HepG2 (cell line): ENCODE data around the gene FKBP10. TPM values are rescaled to one million over a fixed set of nuclear protein-coding genes. Genes with fewer than 3 reads are reported as not detected.

Experiments
- ARNT ChIP-seq: fragments of 450-650 bp; IDR thresholded peaks from 2 replicates; pipeline ENCODE4 v1.6.1; 2017
- CENPBD1 ChIP-seq: sonication (generic); formaldehyde crosslinking; IDR thresholded peaks from 2 replicates; pipeline ENCODE4 v1.8.0; 2022; ENCODE audit warnings: missing genetic modification reagents, low read depth, mild to moderate bottlenecking, borderline replicate concordance
- GFI1 ChIP-seq: sonication (generic); formaldehyde crosslinking; IDR thresholded peaks from 2 replicates; pipeline ENCODE4 v1.5.0; 2020; ENCODE audit warnings: missing genetic modification reagents, mild to moderate bottlenecking, borderline replicate concordance
- HDAC2 ChIP-seq: sonication (generic); formaldehyde crosslinking; IDR thresholded peaks from 2 replicates; pipeline ENCODE4 v1.4.0; 2020; ENCODE audit warnings: missing genetic modification reagents
- JUND ChIP-seq: sonication (generic); formaldehyde crosslinking; IDR thresholded peaks from 2 replicates; pipeline ENCODE4 v1.8.0; 2022; ENCODE audit warnings: mild to moderate bottlenecking, missing genetic modification reagents
- KAT8 ChIP-seq: IDR thresholded peaks from 2 replicates; pipeline ENCODE4 v1.6.1; 2016; ENCODE audit warnings: missing genetic modification reagents, missing compliant biosample characterization
- KIAA2018 ChIP-seq: sonication (generic); formaldehyde crosslinking; IDR thresholded peaks from 2 replicates; pipeline ENCODE4 v1.5.0; 2020; ENCODE audit warnings: mild to moderate bottlenecking, missing genetic modification reagents, borderline replicate concordance
- MEF2D ChIP-seq: sonication (generic); formaldehyde crosslinking; IDR thresholded peaks from 2 replicates; pipeline ENCODE4 v1.5.1; 2020; ENCODE audit warnings: mild to moderate bottlenecking, missing genetic modification reagents
- MEIS1 ChIP-seq: sonication (generic); formaldehyde crosslinking; IDR thresholded peaks from 2 replicates; pipeline ENCODE4 v1.9.0; 2021; ENCODE audit warnings: mild to moderate bottlenecking, missing genetic modification reagents, moderate library complexity, borderline replicate concordance
- NCOA2 ChIP-seq: sonication (generic); formaldehyde crosslinking; IDR thresholded peaks from 2 replicates; pipeline ENCODE4 v1.8.0; 2022; ENCODE audit warnings: inconsistent platforms
- TCF7 ChIP-seq: sonication (generic); IDR thresholded peaks from 2 replicates; pipeline ENCODE4 v1.6.1; 2016; ENCODE audit warnings: antibody characterized with exemption, low read depth
- TFE3 ChIP-seq: IDR thresholded peaks from 2 replicates; pipeline ENCODE4 v1.6.1; 2016
- ZNF180 ChIP-seq: sonication (generic); formaldehyde crosslinking; IDR thresholded peaks from 2 replicates; pipeline ENCODE4 v1.4.0; 2020; ENCODE audit warnings: low read depth, missing genetic modification reagents, borderline replicate concordance
- ZNF530 ChIP-seq: sonication (generic); formaldehyde crosslinking; IDR thresholded peaks from 2 replicates; pipeline ENCODE4 v1.5.0; 2020; ENCODE audit warnings: low read depth, mild to moderate bottlenecking, missing genetic modification reagents
- ZNF607 ChIP-seq: sonication (generic); formaldehyde crosslinking; IDR thresholded peaks from 2 replicates; pipeline ENCODE4 v1.5.1; 2020; ENCODE audit warnings: missing genetic modification reagents, mild to moderate bottlenecking, borderline replicate concordance
- ZNF616 ChIP-seq: sonication (generic); formaldehyde crosslinking; IDR thresholded peaks from 2 replicates; pipeline ENCODE4 v1.5.0; 2020; ENCODE audit warnings: low read depth, mild to moderate bottlenecking, missing genetic modification reagents
- ZNF768 ChIP-seq: sonication (generic); formaldehyde crosslinking; IDR thresholded peaks from 2 replicates; pipeline ENCODE4 v1.4.0; 2020; ENCODE audit warnings: missing genetic modification reagents
- ZSCAN20 ChIP-seq: sonication (generic); formaldehyde crosslinking; IDR thresholded peaks from 2 replicates; pipeline ENCODE4 v1.4.0; 2020; ENCODE audit warnings: missing genetic modification reagents, mild to moderate bottlenecking, borderline replicate concordance
- polyA plus RNA-seq, 8 experiments: library from polyadenylated mRNA; depleted of rRNA in 3 of 8; stranded (reverse) in 7 of 8; unstranded in 1 of 8; fragments of >200 nt; fragmentation: Illumina TruSeq in 4 of 8; extraction: Trizol in 4 of 8; gene quantifications; 2 replicates each; pipeline versions ENCODE4 v1.2.1 to v1.2.3, GENCODE V29; 2011 to 2016; ENCODE audit warnings: low read depth in 4 of 8, missing spikeins in 1 of 8, mixed read lengths in 1 of 8; ENCODE audit not compliant: insufficient read depth in 1 of 8
- total RNA-seq, 5 experiments: library from RNA; depleted of rRNA; stranded (reverse); fragments of >200 nt; fragmentation: Illumina TruSeq; extraction: Trizol; gene quantifications; 2 replicates each; pipeline ENCODE4 v1.2.3, GENCODE V29; 2016; ENCODE audit warnings: low read depth in 1 of 5

FKBP10 gene
- total and polyA plus RNA-seq, 2 of the 13 experiments (the other 11 are each of a cell fraction or from before 2014, with no cell fraction given) = 149 to 573 TPM

- TF ChIP-seq ZNF768 (CRISPR knock-in tag) (peak; percentile 68; the same call in 1 of the 2 replicates), NCOA2 (CRISPR knock-in tag) (no peak), ZNF616 (CRISPR knock-in tag) (peak; percentile 74; the same call in 1 of the 2 replicates), TCF7 (no peak), CENPBD1 (CRISPR knock-in tag) (no peak), JUND (peak; percentile 5; the same call in 1 of the 2 replicates), ZNF530 (CRISPR knock-in tag) (no peak; the same call in 1 of the 2 replicates), MEIS1 (CRISPR knock-in tag) (peak; percentile 84), TFE3 (CRISPR knock-in tag) (no peak; the same call in 1 of the 2 replicates), MEF2D (peak; percentile 66; the same call in 1 of the 2 replicates), ZNF607 (CRISPR knock-in tag) (peak; percentile 51), ZNF180 (no peak), GFI1 (CRISPR knock-in tag) (no peak), KIAA2018 (CRISPR knock-in tag) (peak; percentile 33; the same call in 1 of the 2 replicates), HDAC2 (CRISPR knock-in tag) (no peak), KAT8 (CRISPR knock-in tag) (peak; percentile 87), ARNT (no peak), ZSCAN20 (CRISPR knock-in tag) (peak; percentile 85; the same call in 1 of the 2 replicates)
These were observed 52.2 kb downstream of the FKBP10 start, which contains the start of gene KLHL11 (continued) for GRCh38 chr17:41864836-41865595.
